GM03348 (cell line): ENCODE measurements around the gene HPS6.
"Not testable (repeated sequence)": the region's sequence is repeated elsewhere in the genome, so short reads cannot be mapped to it uniquely, and the experiment has no call there.

ENCODE experiments used
- DNase-seq: peaks from one replicate; pipeline ENCODE4 v3.0.0; 2012; ENCODE audit warnings: low spot score

HPS6 gene

GRCh38 chr10:102064868-102065560 lies at the start of gene HPS6:
Gene HPS6 (plus strand): TSS chr10:102065349. CDS start chr10:102065475, 126 bp downstream.
- DNase-seq, result peak; percentile 98

DNA sequence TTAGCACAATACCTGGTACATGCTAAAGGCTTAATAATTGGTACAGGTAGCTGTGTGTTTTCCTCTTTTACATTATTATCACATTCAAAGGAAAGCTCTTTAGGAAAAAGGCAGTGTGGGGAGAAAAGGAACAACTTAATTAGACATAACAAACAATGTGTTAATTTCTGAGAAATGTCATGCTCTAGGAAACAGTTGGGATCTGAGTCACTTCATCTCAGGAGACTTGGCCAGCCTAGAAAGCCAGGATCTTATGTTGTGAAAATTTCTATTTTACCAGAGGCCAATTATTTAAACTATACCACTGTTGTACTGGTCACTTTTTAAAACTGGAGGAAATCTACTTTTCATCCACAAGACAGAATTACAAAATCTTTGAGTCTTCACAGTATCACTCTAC lies 48.7 kb upstream of the HPS6 start:
- peak; percentile 16 for DNase-seq

DNA sequence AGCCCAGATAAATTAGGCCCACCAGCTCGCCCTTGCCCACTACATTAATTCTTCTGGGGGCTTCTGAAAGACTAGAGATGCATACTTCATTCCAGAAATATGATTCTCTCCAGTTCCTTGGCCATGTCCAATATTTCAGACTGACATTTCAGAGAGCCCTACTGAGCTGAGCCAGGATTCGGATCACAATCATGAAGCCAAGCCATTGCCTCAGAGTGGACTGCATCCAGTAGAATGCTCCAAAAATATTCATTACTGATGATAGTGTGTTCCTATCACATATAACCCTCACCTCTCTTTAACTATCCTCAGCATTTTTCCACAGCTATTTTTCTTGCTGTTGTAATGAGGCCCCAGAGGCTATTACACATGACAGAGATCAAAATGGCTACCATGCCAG lies 47.9 kb upstream of the HPS6 start:
- no peak for DNase-seq

GRCh38 chr10:102020938-102021337 lies 44.2 kb upstream of the HPS6 start:
- DNase-seq, result no peak

DNA sequence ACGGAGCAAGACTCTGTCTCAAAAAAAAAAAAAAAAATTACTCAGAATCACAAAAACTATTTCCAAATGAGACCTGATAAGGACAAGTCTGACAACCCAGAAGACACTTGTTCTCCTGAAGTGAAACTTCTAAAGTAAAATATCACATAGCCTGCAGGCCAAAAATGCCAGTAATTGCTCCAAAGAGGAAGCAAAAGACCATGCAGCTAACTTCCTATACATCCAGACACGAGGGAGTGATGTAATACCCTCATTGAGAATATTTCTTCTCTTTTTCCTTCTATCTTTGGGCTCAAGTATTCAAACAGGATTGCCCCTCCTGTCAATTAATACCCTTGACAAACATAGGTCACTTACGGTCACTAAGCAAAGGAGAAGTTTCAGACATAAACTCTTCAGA lies 40.4 kb upstream of the HPS6 start:
- DNase-seq, result no peak

- no peak for DNase-seq
Observed at GRCh38 chr10:102027261-102027660, 37.9 kb upstream of the HPS6 start.

- DNase-seq, result no peak
Observed at GRCh38 chr10:102033787-102034186, 31.4 kb upstream of the HPS6 start.

GRCh38 chr10:102035807-102036206 lies 29.3 kb upstream of the HPS6 start:
- not testable (repeated sequence) for DNase-seq

DNA sequence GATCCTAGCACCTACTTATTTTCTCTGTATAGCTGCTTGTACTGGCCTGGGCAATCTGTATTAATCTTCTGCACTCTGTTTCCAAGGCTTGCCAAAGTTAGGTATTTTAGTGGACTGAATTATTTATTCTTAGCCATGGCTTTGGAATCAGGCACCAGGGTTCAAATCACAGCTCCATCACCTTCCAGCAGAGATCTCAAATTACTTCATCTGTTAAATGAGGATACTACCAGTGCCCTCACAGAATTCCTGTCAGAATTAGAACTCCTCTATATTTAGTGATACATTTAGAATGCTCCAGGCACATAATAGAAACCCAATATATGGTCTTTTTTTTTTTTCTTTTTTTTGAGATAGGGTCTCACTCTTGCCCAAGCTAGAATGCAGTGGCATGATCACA lies 26.7 kb upstream of the HPS6 start:
- no peak for DNase-seq

- DNase-seq, result no peak
Observed at GRCh38 chr10:102040305-102041050, 24.7 kb upstream of the HPS6 start.

DNA sequence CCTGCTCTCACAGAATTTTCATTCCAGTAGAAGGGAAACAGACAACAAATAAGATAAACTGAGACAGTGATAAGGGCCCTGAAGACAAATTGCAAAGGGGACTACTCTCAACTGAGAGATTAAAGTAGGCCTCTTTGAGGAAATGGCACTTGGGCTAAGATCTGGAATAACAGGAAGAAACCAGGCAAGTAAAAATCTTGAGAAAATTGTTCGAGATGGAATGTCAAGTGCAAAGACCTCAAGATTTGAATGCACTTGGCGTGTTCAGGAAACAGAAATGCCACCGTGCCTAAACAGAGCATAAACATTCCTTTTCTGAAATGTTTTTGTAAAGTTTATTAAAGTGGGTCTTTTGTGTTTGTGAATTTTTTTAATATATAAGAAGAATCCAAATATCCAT lies 19.9 kb upstream of the HPS6 start:
- no peak for DNase-seq

GRCh38 chr10:102046095-102046494 lies 19.1 kb upstream of the HPS6 start:
- no peak for DNase-seq

- not testable (repeated sequence) for DNase-seq
Observed at GRCh38 chr10:102054881-102055646, 10.1 kb upstream of the HPS6 start.

DNA sequence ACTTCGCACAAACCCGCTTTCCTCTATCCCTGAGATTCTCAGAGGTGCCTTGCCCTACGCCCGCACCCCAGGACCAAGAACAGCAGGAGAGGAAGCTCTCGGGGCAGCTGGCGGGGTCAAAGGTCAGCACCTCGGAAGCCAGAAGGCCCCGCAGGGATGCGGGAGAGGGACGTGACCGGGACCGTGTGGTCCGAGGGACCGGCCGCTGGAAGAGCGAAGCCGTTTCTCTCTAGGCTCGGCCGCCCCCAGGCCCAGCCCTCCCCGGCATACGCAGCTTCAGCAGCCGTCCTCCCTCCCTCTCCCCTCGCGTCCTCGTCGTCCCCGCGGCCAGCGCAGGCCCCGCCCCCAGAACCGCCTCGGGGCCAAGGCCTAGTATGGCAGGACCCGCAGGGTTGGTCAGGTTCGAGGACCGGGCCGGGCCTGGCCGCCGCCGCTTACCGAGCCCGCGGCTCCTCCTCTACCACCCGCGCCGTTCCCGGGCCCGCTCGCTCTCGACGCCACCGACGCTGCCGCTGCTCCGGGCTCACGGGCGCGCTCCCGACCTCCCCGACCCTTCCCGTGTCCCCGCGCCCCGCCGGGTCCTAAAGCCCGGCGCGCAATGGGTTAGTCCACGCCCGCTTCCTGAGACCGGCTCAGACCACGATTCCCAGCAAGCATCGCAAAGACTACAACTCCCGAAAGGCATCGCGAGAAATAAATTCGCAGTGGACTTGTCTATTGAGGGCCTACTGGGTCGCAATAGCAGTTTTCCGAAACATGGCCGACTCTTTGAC lies 9.3 kb upstream of the HPS6 start, which contains the start of gene ARMH3:
Gene ARMH3, minus strand, starts transcription at position 527 of the 773 bp plus-strand sequence. CDS start 16,059 bp downstream, outside the sequence.
- DNase-seq, result peak; percentile 98

DNA sequence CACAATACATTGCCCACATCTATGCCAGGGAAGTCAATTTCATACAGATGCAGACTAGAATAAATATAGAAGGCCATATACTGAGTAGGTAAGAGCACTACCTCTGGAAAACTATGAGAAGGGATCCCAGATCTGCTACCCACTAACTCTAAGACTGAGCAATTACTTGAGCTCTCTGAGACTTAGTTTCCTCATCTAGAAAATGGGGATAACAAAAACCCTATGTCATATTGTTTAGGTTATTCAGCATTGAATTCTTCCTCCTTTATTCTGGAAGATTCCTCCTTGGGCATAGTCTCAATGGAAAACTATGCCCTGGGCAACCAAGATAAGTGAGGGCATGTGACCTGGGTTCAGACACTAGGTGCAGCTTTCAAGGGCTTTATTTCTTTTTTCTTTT lies 5.2 kb upstream of the HPS6 start:
- no peak for DNase-seq

DNA sequence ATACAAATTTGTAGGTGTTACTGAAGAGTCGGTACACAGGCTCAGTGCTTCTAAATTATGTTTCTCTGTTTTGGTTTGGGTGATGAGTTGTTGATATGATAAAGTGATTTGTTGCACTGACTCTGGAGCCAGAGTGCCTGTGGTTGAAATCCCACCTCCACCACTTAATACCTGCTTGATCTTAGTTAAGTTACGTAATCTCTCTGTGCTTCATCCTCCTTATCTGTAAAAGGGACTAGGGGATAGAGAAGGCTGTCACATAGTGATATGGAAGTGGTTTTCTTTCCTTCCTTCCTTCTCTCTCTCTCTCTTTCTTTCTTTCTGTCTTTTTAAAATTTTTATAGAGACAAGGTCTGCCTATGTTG lies 664 bp upstream of the HPS6 start:
- DNase-seq, result no peak

- peak; percentile 67 for DNase-seq
Observed at GRCh38 chr10:102065561-102066398, 631 bp downstream of the HPS6 start.

GRCh38 chr10:102066399-102067088 lies 1.4 kb downstream of the HPS6 start:
- no peak for DNase-seq

- no peak for DNase-seq
Observed at GRCh38 chr10:102067091-102067916, 2.2 kb downstream of the HPS6 start.

GRCh38 chr10:102068216-102068615 lies 3.1 kb downstream of the HPS6 start:
- DNase-seq, result no peak
